HepG2 (cell line): ENCODE data around the gene ANXA9. TPM values are rescaled to one million over a fixed set of nuclear protein-coding genes. Genes with fewer than 3 reads are reported as not detected.
A peak's percentile ranks its signal among the peaks of the same experiment; 100 is the strongest.

Experiments used
- CEBPB ChIP-seq: IDR thresholded peaks from 2 replicates; pipeline ENCODE4 v1.6.1; 2011; ENCODE audit warnings: low read depth, low read length, improper control_type of control experiment, borderline replicate concordance
- DRAP1 ChIP-seq: IDR thresholded peaks from 2 replicates; pipeline ENCODE4 v1.6.1; 2016; ENCODE audit warnings: missing genetic modification reagents, missing compliant biosample characterization
- EEA1 ChIP-seq: sonication (generic); formaldehyde crosslinking; IDR thresholded peaks from 2 replicates; pipeline ENCODE4 v1.5.1; 2020; ENCODE audit warnings: mild to moderate bottlenecking, missing genetic modification reagents, borderline replicate concordance
- EHMT2 ChIP-seq: fragments of 200-600 bp; sonication (generic); IDR thresholded peaks from 2 replicates; pipeline ENCODE4 v1.7.0; 2017; ENCODE audit warnings: antibody characterized with exemption, low read depth, low read length, borderline replicate concordance
- HNF4G ChIP-seq, 2 experiments: sonication (generic) in 1 of 2; formaldehyde crosslinking in 1 of 2; IDR thresholded peaks; 2 replicates each; pipeline versions ENCODE4 v1.4.0 to v1.6.1; 2011 to 2020; ENCODE audit warnings: borderline replicate concordance in 2 of 2, low read depth in 2 of 2, mild to moderate bottlenecking in 2 of 2, low read length in 1 of 2, missing genetic modification reagents in 1 of 2, moderate library complexity in 1 of 2
- HOMEZ ChIP-seq: IDR thresholded peaks from 2 replicates; pipeline ENCODE4 v1.6.1; 2016; ENCODE audit warnings: low read depth
- IKZF5 ChIP-seq: IDR thresholded peaks from 2 replicates; pipeline ENCODE4 v1.6.1; 2018; ENCODE audit warnings: missing genetic modification reagents, mild to moderate bottlenecking, missing compliant biosample characterization
- MYPOP ChIP-seq: sonication (generic); formaldehyde crosslinking; IDR thresholded peaks from 2 replicates; pipeline ENCODE4 v1.8.1; 2023; ENCODE audit warnings: mild to moderate bottlenecking, moderate library complexity, missing genetic modification reagents
- POLR2G ChIP-seq: fragments of 200-400 bp; formaldehyde crosslinking; IDR thresholded peaks from 2 replicates; pipeline ENCODE4 v1.6.1; 2018; ENCODE audit warnings: mild to moderate bottlenecking, low read depth, low read length, moderate library complexity
- SSRP1 ChIP-seq: IDR thresholded peaks from 2 replicates; pipeline ENCODE4 v1.6.1; 2016; ENCODE audit warnings: control low read depth
- ZBTB43 ChIP-seq: sonication (generic); formaldehyde crosslinking; conservative IDR thresholded peaks from 2 replicates; pipeline ENCODE4 v1.4.0; 2020; ENCODE audit warnings: missing genetic modification reagents
- ZNF589 ChIP-seq: sonication (generic); formaldehyde crosslinking; conservative IDR thresholded peaks from 2 replicates; pipeline ENCODE4 v1.8.0; 2022; ENCODE audit warnings: mild to moderate bottlenecking, moderate library complexity, missing genetic modification reagents
- polyA plus RNA-seq, 8 experiments: library from polyadenylated mRNA; depleted of rRNA in 3 of 8; stranded (reverse) in 7 of 8; unstranded in 1 of 8; fragments of >200 nt; fragmentation: Illumina TruSeq in 4 of 8; extraction: Trizol in 4 of 8; gene quantifications; 2 replicates each; pipeline versions ENCODE4 v1.2.1 to v1.2.3, GENCODE V29; 2011 to 2016; ENCODE audit warnings: low read depth in 4 of 8, missing spikeins in 1 of 8, mixed read lengths in 1 of 8; ENCODE audit not compliant: insufficient read depth in 1 of 8
- total RNA-seq, 5 experiments: library from RNA; depleted of rRNA; stranded (reverse); fragments of >200 nt; fragmentation: Illumina TruSeq; extraction: Trizol; gene quantifications; 2 replicates each; pipeline ENCODE4 v1.2.3, GENCODE V29; 2016; ENCODE audit warnings: low read depth in 1 of 5
- TF ChIP-seq, protein P1 (sequence below): sonication (generic); formaldehyde crosslinking; IDR thresholded peaks from one replicate; pipeline ENCODE4 v1.5.1; 2020; ENCODE audit warnings: mild to moderate bottlenecking, missing genetic modification reagents; ENCODE audit errors: not compliant biosample characterization

Gene ANXA9
- total and polyA plus RNA-seq, 2 of the 13 experiments (the other 11 are each of a cell fraction or from before 2014, with no cell fraction given), result 13.3 to 23.9 TPM

DNA sequence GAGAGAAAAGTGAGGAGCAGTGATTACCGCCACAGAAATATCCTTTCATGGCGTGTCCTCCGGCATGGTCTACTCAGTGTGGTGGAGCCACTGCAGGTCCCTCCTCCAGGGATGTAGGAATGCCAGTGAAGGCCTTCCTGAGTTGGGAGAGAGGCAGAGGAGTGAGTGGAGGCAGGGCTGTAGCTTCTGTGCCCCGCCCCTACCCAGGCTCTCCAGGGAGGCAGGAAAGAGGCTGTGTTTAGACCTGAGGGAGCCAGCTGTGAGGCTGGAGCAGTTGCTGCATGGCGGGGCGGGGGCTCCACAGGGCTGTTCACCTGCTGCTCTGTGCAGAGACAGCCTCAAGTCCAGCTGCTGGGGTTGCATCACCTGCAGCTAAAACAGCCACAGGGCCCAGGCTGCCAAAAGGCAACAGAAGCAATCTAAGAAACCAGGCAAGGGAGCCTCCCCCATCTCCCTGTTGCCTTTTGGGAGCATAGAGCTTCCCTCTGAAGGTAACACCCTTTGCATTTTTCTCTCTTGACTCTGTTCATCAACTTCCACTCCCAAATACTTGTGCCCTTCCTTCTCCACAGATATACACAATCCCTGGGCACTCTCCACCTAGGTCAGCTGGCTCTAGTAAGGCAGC lies 801 bp upstream of the ANXA9 start (continued):
- no peak for TF ChIP-seq MYPOP (CRISPR knock-in tag)
- no peak for TF ChIP-seq ZNF589 (CRISPR knock-in tag)
- no peak; the same call in 1 of the 2 replicates for TF ChIP-seq SSRP1 (CRISPR knock-in tag)
- peak; percentile 18 for TF ChIP-seq IKZF5 (CRISPR knock-in tag)
- TF ChIP-seq HNF4G (IDR thresholded peaks at IDR 0.05; ENCODE audit: borderline replicate concordance, low read depth, low read length), result 0 out of 2 replicates have a peak, but pooled peaks have one; percentile 12
- TF ChIP-seq HNF4G (CRISPR knock-in tag; IDR thresholded peaks at IDR 0.05; ENCODE audit: borderline replicate concordance, low read depth), result no peak
- TF ChIP-seq DRAP1 (CRISPR knock-in tag), result 0 out of 2 replicates have a peak, but pooled peaks have one; percentile 34
- TF ChIP-seq HOMEZ (CRISPR knock-in tag), result peak; percentile 37; the same call in 1 of the 2 replicates
- peak; percentile 81 for TF ChIP-seq POLR2G
- TF ChIP-seq, protein P1, sequence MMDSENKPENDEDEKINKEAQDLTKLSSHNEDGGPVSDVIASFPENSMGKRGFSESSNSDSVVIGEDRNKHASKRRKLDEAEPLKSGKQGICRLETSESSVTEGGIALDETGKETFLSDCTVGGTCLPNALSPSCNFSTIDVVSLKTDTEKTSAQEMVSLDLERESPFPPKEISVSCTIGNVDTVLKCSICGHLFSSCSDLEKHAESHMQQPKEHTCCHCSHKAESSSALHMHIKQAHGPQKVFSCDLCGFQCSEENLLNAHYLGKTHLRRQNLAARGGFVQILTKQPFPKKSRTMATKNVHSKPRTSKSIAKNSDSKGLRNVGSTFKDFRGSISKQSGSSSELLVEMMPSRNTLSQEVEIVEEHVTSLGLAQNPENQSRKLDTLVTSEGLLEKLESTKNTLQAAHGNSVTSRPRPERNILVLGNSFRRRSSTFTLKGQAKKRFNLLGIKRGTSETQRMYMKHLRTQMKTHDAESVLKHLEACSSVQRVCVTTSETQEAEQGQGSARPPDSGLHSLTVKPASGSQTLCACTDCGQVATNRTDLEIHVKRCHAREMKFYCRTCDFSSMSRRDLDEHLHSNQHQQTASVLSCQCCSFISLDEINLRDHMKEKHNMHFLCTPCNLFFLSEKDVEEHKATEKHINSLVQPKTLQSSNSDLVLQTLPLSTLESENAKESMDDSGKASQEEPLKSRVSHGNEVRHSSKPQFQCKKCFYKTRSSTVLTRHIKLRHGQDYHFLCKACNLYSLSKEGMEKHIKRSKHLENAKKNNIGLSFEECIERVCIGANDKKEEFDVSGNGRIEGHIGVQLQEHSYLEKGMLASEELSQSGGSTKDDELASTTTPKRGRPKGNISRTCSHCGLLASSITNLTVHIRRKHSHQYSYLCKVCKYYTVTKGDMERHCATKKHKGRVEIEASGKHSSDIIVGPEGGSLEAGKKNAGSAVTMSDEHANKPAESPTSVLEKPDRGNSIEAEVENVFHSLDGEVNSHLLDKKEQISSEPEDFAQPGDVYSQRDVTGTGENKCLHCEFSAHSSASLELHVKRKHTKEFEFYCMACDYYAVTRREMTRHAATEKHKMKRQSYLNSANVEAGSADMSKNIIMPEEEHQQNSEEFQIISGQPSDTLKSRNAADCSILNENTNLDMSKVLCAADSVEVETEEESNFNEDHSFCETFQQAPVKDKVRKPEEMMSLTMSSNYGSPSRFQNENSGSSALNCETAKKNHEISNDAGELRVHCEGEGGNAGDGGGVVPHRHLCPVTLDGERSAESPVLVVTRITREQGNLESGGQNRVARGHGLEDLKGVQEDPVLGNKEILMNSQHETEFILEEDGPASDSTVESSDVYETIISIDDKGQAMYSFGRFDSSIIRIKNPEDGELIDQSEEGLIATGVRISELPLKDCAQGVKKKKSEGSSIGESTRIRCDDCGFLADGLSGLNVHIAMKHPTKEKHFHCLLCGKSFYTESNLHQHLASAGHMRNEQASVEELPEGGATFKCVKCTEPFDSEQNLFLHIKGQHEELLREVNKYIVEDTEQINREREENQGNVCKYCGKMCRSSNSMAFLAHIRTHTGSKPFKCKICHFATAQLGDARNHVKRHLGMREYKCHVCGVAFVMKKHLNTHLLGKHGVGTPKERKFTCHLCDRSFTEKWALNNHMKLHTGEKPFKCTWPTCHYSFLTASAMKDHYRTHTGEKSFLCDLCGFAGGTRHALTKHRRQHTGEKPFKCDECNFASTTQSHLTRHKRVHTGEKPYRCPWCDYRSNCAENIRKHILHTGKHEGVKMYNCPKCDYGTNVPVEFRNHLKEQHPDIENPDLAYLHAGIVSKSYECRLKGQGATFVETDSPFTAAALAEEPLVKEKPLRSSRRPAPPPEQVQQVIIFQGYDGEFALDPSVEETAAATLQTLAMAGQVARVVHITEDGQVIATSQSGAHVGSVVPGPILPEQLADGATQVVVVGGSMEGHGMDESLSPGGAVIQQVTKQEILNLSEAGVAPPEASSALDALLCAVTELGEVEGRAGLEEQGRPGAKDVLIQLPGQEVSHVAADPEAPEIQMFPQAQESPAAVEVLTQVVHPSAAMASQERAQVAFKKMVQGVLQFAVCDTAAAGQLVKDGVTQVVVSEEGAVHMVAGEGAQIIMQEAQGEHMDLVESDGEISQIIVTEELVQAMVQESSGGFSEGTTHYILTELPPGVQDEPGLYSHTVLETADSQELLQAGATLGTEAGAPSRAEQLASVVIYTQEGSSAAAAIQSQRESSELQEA (CRISPR knock-in tag), result peak; percentile 100
- TF ChIP-seq ZBTB43 (CRISPR knock-in tag), result 0 out of 2 replicates have a peak, but pooled peaks have one; percentile 7
- TF ChIP-seq EEA1, result no peak
- TF ChIP-seq CEBPB, result peak; percentile 77; the same call in 1 of the 2 replicates
- no peak for TF ChIP-seq EHMT2
